Measurements from ENCODE around the gene DYNC1LI2.

GRCh38 chr16:66714654-66715307 is 36.6 kb downstream of the DYNC1LI2 start:
- no peak for TF ChIP-seq CTCF (conservative IDR thresholded peaks at IDR 0.05; ENCODE audit: low read length)
- no peak for TF ChIP-seq EZH2phosphoT487 (IDR thresholded peaks at IDR 0.05; ENCODE audit: borderline replicate concordance, low read depth, low read length)
